Kidney (tissue), 14 donors: ENCODE measurements around the gene ACAP3. TPM values are rescaled to one million over a fixed set of nuclear protein-coding genes. Genes with fewer than 3 reads are reported as not detected.

Experiments used
- DNase-seq, 5 donors: peaks; one replicate each; pipeline ENCODE4 v3.0.0-alpha.2; 2013 to 2020
- FAIRE-seq: peaks from 2 replicates; lab custom pipeline; 2012; peaks lifted over from hg19 to GRCh38; lab: Jason Lieb, UNC
- H3K27ac ChIP-seq, 2 donors: one replicate each; pipeline ENCODE4 v1.7.0; 2013; ENCODE audit warnings: low read depth in 2 of 2, low read length in 2 of 2, inconsistent platforms in 1 of 2
- H3K27me3 ChIP-seq: one replicate; pipeline ENCODE4 v1.7.1; 2013; ENCODE audit warnings: low read length, inconsistent platforms; ENCODE audit not compliant: control insufficient read depth, insufficient read depth
- H3K36me3 ChIP-seq, 3 donors: one replicate each; pipeline versions ENCODE4 v1.7.0 to v1.7.1; 2013; ENCODE audit warnings: low read length in 3 of 3, control low read depth in 1 of 3, inconsistent platforms in 1 of 3; ENCODE audit not compliant: insufficient read depth in 3 of 3, control insufficient read depth in 2 of 3
- H3K4me1 ChIP-seq, 3 donors: one replicate each; pipeline versions ENCODE4 v1.7.0 to v1.7.1; 2013; ENCODE audit warnings: low read length in 3 of 3, inconsistent platforms in 1 of 3, low read depth in 1 of 3; ENCODE audit not compliant: control insufficient read depth in 2 of 3, insufficient read depth in 2 of 3
- H3K4me3 ChIP-seq, 3 donors: one replicate each; pipeline versions ENCODE4 v1.7.0 to v1.8.1; 2013; ENCODE audit warnings: low read length in 3 of 3, control low read depth in 1 of 3, inconsistent platforms in 1 of 3
- H3K9ac ChIP-seq, 3 donors: one replicate each; pipeline versions ENCODE4 v1.7.0 to v1.7.1; 2013; ENCODE audit warnings: low read length in 3 of 3, control low read depth in 1 of 3, inconsistent platforms in 1 of 3
- H3K9me3 ChIP-seq, 3 donors: one replicate each; pipeline versions ENCODE4 v1.7.0 to v1.7.1; 2013; ENCODE audit warnings: low read length in 3 of 3, control low read depth in 1 of 3, inconsistent platforms in 1 of 3; ENCODE audit not compliant: control insufficient read depth in 2 of 3, insufficient read depth in 1 of 3
- intact Hi-C: fragments of 100-400 bp; cut with DNase I; formaldehyde crosslinking; loops from one replicate; pipeline ENCODE4 v1.11.1; 2022
- polyA plus RNA-seq: library from polyadenylated mRNA; stranded (reverse); fragments of 350-450 nt; fragmentation: Illumina TruSeq; extraction: RNeasy Lipid Tissue Mini Kit (QIAGEN cat#74804); gene quantifications from one replicate; pipeline ENCODE4 v1.2.3, GENCODE V29; 2014; ENCODE audit warnings: low read depth, low replicate concordance; ENCODE audit not compliant: insufficient read depth
- total RNA-seq: library from RNA; stranded (reverse); fragmentation: NEBNext Ultra II Directional; extraction: Animal tissue kit (Norgen Biotek cat#: 25700); gene quantifications from one replicate; pipeline ENCODE4 v1.2.1, GENCODE V29; 2021
- TF ChIP-seq, protein P1 (sequence below): IDR thresholded peaks from 3 replicates; pipeline ENCODE4 v1.5.1; 2012; ENCODE audit warnings: mild to moderate bottlenecking, moderate library complexity, borderline replicate concordance; ENCODE audit not compliant: insufficient read depth; ENCODE audit errors: extremely low read depth
- donor health status: control.
- donor health status: control.
- donor health status: control.
- donor health status: control.
- donor health status: control.
- donor health status: DM: yes; HTN: yes; CAD: no.
- donor health status: Normal renal cell carcinoma (clear cell type).

Gene ACAP3
- total and polyA plus RNA-seq, 2 donors from 2014 or later, result 15.9 to 39.5 TPM

DNA sequence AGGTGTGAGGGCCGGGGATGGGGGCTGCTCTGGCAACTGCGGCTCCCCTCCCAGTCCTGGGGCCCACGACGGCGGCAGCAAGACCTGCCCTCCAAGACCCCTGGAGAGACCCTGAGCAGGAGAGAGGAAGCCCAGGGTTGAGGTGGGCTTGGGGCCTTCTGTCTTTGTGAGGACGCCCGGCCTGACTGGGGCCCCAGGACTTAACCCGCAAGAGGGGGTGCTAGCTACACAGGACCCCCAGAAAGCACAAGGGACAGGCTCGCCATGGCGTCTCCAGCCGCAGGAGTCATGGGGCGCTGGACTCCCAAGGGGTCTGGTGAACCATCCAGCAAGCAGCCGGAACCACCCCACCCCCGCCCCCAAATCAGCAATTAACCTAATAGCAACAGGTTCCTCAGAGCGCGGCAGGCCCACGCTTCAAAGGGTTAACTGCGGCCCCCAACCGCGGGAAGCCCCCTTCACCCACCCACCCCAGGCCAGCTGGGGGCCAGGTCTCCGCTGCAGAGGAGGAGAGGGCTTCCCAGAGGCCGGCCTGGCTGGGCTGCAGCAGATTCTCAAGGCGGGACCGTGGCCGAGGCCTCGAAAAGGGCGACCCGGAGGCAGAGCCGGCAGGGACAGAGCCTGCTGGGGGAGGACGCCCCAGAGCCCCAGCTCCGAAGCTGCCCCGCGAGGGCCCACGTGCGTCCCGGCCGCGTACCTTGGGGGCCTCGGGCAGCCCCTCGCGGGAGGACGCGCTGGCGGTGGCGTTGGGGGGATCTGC lies 61.7 kb downstream of the ACAP3 start:
- Histone ChIP-seq H3K27me3 (no peaks in the 10 kb centered on the region), H3K4me1 (no peaks in the 10 kb centered on the region), H3K9ac (no peak overlapping the region), H3K4me3 (no peak overlapping the region), H3K27ac (no peak overlapping the region), H3K9me3 (no peaks in the 10 kb centered on the region), H3K36me3 (no peaks in the 10 kb centered on the region)
- TF ChIP-seq, protein P1, sequence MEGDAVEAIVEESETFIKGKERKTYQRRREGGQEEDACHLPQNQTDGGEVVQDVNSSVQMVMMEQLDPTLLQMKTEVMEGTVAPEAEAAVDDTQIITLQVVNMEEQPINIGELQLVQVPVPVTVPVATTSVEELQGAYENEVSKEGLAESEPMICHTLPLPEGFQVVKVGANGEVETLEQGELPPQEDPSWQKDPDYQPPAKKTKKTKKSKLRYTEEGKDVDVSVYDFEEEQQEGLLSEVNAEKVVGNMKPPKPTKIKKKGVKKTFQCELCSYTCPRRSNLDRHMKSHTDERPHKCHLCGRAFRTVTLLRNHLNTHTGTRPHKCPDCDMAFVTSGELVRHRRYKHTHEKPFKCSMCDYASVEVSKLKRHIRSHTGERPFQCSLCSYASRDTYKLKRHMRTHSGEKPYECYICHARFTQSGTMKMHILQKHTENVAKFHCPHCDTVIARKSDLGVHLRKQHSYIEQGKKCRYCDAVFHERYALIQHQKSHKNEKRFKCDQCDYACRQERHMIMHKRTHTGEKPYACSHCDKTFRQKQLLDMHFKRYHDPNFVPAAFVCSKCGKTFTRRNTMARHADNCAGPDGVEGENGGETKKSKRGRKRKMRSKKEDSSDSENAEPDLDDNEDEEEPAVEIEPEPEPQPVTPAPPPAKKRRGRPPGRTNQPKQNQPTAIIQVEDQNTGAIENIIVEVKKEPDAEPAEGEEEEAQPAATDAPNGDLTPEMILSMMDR, result no peak
- intact Hi-C loops, result no loop called here
- DNase-seq (peak in 1 of 5 donors; percentile 65), FAIRE-seq (no peak)

DNA sequence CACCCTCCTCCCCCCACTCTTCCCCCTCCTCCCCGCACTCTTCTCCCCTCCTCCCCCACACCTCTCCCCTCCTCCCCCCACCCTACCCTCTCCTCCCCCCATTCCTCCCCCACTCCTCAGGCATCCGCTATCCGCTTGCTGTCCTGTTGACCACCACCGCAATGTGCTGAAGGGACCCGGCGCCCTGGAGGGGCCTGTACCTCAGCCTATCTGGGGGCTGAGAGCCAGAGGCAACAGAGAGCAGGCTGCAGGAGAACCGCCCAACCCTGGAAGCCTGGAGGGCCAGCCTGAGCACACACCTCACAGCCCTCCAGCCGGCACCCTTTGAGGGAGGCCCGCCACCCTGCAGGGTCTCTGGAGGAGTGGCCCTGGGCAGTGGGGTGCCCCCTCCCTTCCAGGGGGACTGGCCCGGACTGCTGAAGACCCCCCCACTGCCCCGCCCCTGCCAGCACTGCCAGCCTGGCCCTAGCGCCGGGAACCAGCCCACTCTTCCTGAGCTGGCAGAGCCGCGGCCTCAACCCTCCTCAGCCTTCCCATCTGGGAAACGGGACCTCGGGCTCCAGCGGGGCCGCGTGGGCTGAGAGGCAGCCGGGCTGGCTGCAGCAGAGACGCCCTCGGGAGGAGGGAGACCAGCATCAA lies 62.4 kb downstream of the ACAP3 start:
- no peaks in the 10 kb centered on the region for H3K27me3 ChIP-seq
- no peaks in the 10 kb centered on the region for H3K4me1 ChIP-seq
- intact Hi-C loops, result no loop called here
- DNase-seq (peak in 2 of 5 donors; percentile 13 to 66), FAIRE-seq (no peak)
- no peaks in the 10 kb centered on the region for H3K36me3 ChIP-seq
- TF ChIP-seq, protein P1, result no peak
- no peak overlapping the region for H3K9ac ChIP-seq
- H3K9me3 ChIP-seq, result no peaks in the 10 kb centered on the region
- no peak overlapping the region for H3K27ac ChIP-seq
- H3K4me3 ChIP-seq, result no peak overlapping the region

DNA sequence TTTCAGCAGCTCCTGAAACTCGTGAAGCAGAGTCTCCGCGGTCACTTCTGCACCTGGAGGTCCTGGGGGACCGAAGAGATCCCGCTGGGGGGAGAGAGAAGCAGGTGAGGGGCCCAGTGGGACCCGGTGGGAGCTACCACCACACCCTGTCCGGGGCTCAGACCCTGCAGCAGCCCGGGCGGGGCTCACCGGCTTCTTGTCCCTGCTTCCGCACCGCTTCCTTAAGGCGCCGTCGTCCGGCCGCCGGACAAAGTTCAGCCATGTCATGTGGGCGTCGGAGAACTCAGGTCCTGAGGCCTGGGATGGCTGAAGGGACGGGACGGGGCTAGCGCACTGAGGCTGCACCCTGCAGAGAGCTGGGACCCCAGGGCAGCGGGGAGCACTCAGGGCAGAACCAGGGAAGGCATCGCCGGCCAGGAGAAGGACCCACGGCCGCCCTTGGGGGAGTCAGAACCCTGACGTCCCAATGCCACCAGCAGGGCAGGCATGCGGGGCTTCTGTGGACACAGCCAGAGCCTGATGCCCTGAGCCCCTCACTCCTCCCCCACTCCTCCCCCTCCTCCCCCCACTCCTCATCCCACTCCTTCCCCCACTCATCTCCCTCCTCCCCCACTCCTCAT lies 63.4 kb downstream of the ACAP3 start:
- Histone ChIP-seq H3K36me3 (no peaks in the 10 kb centered on the region), H3K27me3 (no peaks in the 10 kb centered on the region), H3K9me3 (no peaks in the 10 kb centered on the region), H3K4me1 (no peaks in the 10 kb centered on the region), H3K9ac (no peak overlapping the region), H3K27ac (no peak overlapping the region), H3K4me3 (peak overlapping the region in 1 of 3 donors; percentile 2)
- DNase-seq, result peak in 3 of 5 donors; percentile 42 to 67 (median 63)
- FAIRE-seq, result no peak
- intact Hi-C loops, result no loop called here
- TF ChIP-seq, protein P1, result no peak
